Adrenal gland (tissue), 12 donors: ENCODE results near the gene GPR158. TPM values are rescaled to one million over a fixed set of nuclear protein-coding genes. Genes with fewer than 3 reads are reported as not detected.

ENCODE experiments used
- DNase-seq, 7 donors: peaks; one replicate each; pipeline ENCODE4 v3.0.0-alpha.2; 2019 to 2020
- H3K27ac ChIP-seq, 5 donors: fragments of 200-600 bp; sonication (generic) in 4 of 5; 1 replicate in 3 of 5; 2 replicates in 2 of 5; pipeline versions ENCODE4 v1.5.1 to v1.8.0; 2016 to 2020; ENCODE audit warnings: mild to moderate bottlenecking in 1 of 5
- H3K27me3 ChIP-seq: fragments of 200-600 bp; 2 replicates; pipeline ENCODE4 v1.8.0; 2021
- H3K36me3 ChIP-seq, 2 donors: fragments of 200-600 bp; replicated peaks in 1 of 2; 1 replicate in 1 of 2; 2 replicates in 1 of 2; pipeline versions ENCODE4 v1.5.1 to v1.8.0; 2018 to 2022
- H3K4me1 ChIP-seq, 2 donors: fragments of 200-600 bp; replicated peaks in 1 of 2; 1 replicate in 1 of 2; 2 replicates in 1 of 2; pipeline versions ENCODE4 v1.5.1 to v1.8.0; 2018 to 2021
- H3K4me3 ChIP-seq, 4 donors: fragments of 200-600 bp; sonication (generic) in 3 of 4; one replicate each; pipeline ENCODE4 v1.5.1; 2016 to 2018
- H3K9me3 ChIP-seq, 3 donors: fragments of 200-600 bp; sonication (generic) in 1 of 3; replicated peaks in 1 of 3; 1 replicate in 2 of 3; 2 replicates in 1 of 3; pipeline versions ENCODE4 v1.5.1 to v1.8.0; 2016 to 2021
- CTCF ChIP-seq, 6 experiments: fragments of 450-650 bp in 4 of 6; fragments of 200-600 bp in 2 of 6; sonication (generic) in 1 of 6; IDR thresholded peaks; 1 replicate in 5 of 6; 2 replicates in 1 of 6; pipeline versions ENCODE4 v1.5.1 to v1.8.0; 2016 to 2021; ENCODE audit warnings: antibody characterized with exemption in 6 of 6, mild to moderate bottlenecking in 2 of 6, moderate library complexity in 1 of 6
- POLR2A ChIP-seq, 2 donors: fragments of 450-650 bp; IDR thresholded peaks; one replicate each; pipeline ENCODE4 v1.6.1; 2017; ENCODE audit warnings: antibody characterized with exemption in 2 of 2, mild to moderate bottlenecking in 2 of 2, moderate library complexity in 1 of 2
- WGBS, 4 donors: extraction: QIAGEN DNeasy Blood & Tissue Kit in 2 of 4; methylation state at CpG; one replicate each; pipeline versions ENCODE4 v1.1.5 to v1.1.7; 2013 to 2017; 5-methylcytosine and 5-hydroxymethylcytosine counted together
- intact Hi-C, 2 donors: fragments of 100-400 bp; cut with DNase I; formaldehyde crosslinking; loops; one replicate each; pipeline versions ENCODE4 v1.14.1 to v1.15.0; 2022 to 2023
- polyA plus RNA-seq, 3 donors: library from polyadenylated mRNA; stranded (reverse); fragments of 200-250 nt in 2 of 3; fragments of 350-450 nt in 1 of 3; fragmentation: Illumina TruSeq in 1 of 3; extraction: RNeasy Lipid Tissue Mini Kit (QIAGEN cat#74804) in 1 of 3; gene quantifications; one replicate each; pipeline ENCODE4 v1.2.3, GENCODE V29; 2013 to 2014
- total RNA-seq, 9 donors: library from RNA; depleted of rRNA in 4 of 9; stranded (reverse); fragments of >200 nt in 4 of 9; fragments of 120-200 nt in 1 of 9; fragmentation: NEBNext Ultra II Directional in 1 of 9; extraction: Animal tissue kit (Norgen Biotek cat#: 25700) in 1 of 9; gene quantifications; one replicate each; pipeline versions ENCODE4 v1.1.0 to v1.2.4, GENCODE V29; 2013 to 2023
- donor health status: healthy with polysubstance abuse.
- donor health status: Bipolar disorder and iron deficiency.
- donor health status: DM: yes; HTN: yes; CAD: no.
- donor health status: DM: no; HTN: no; CAD: no.
- donor health status: DM: no; HTN: no; CAD: no.
- donor health status: DM: yes; HTN: yes; CAD: no.

GPR158 gene
- total and polyA plus RNA-seq, 12 donors, result 0.04 to 2.5 (median 0.94) TPM; not detected in 2

GRCh38 chr10:25338271-25338670 lies 163.5 kb downstream of the GPR158 start:
- intact Hi-C loops, result no loop called here
- Histone ChIP-seq H3K4me1 (no peaks in the 10 kb centered on the region), H3K27ac (no peak overlapping the region), H3K9me3 (no peaks in the 10 kb centered on the region), H3K4me3 (no peak overlapping the region), H3K36me3 (no peaks in the 10 kb centered on the region), H3K27me3 (no peaks in the 10 kb centered on the region)
- TF ChIP-seq CTCF (IDR thresholded peaks at IDR 0.05), result no peak
- TF ChIP-seq POLR2A (IDR thresholded peaks at IDR 0.05), result no peak
- WGBS, 4 donors, result 72 to 91% (median 85%) methylated on average over 12 of the region's 12 CpGs
- DNase-seq, result no peak

- Histone ChIP-seq H3K36me3 (no peaks in the 10 kb centered on the region), H3K9me3 (no peaks in the 10 kb centered on the region), H3K4me1 (no peaks in the 10 kb centered on the region), H3K27ac (no peak overlapping the region), H3K4me3 (no peak overlapping the region), H3K27me3 (no peaks in the 10 kb centered on the region)
- no peak for DNase-seq
- no peak for TF ChIP-seq CTCF (IDR thresholded peaks at IDR 0.05)
- TF ChIP-seq POLR2A (IDR thresholded peaks at IDR 0.05), result no peak
- intact Hi-C loops, result no loop called here
- WGBS, 4 donors, result 67 to 81% (median 76%) methylated on average over 1 of the region's 1 CpG
These were observed 165.2 kb downstream of the GPR158 start for GRCh38 chr10:25339966-25340365.

GRCh38 chr10:25349520-25349919 lies 174.7 kb downstream of the GPR158 start:
- Histone ChIP-seq H3K27ac (no peak overlapping the region), H3K4me3 (no peak overlapping the region), H3K27me3 (no peaks in the 10 kb centered on the region), H3K4me1 (no peaks in the 10 kb centered on the region), H3K9me3 (no peaks in the 10 kb centered on the region), H3K36me3 (no peaks in the 10 kb centered on the region)
- no peak for TF ChIP-seq CTCF (IDR thresholded peaks at IDR 0.05)
- TF ChIP-seq POLR2A (IDR thresholded peaks at IDR 0.05), result no peak
- WGBS, 4 donors, result 69 to 86% (median 83%) methylated on average over 3 of the region's 3 CpGs
- intact Hi-C loops, result no loop called here
- DNase-seq, result no peak

- Histone ChIP-seq H3K27me3 (no peaks in the 10 kb centered on the region), H3K4me3 (no peak overlapping the region), H3K36me3 (no peaks in the 10 kb centered on the region), H3K4me1 (no peaks in the 10 kb centered on the region), H3K27ac (no peak overlapping the region), H3K9me3 (no peaks in the 10 kb centered on the region)
- no peak for DNase-seq
- TF ChIP-seq POLR2A (IDR thresholded peaks at IDR 0.05) (no peak), CTCF (IDR thresholded peaks at IDR 0.05) (no peak)
- WGBS, 4 donors, result 81 to 92% (median 88%) methylated on average over 2 of the region's 2 CpGs
- intact Hi-C loops, result no loop called here
These were observed 181.8 kb downstream of the GPR158 start for GRCh38 chr10:25356609-25357008.
